ENCODE results near the gene MAGI1. TPM values are rescaled to one million over a fixed set of nuclear protein-coding genes. Genes with fewer than 3 reads are reported as not detected.
A peak's percentile ranks its signal among the peaks of the same experiment; 100 is the strongest.

The MAGI1 gene
- total RNA-seq, 3 donors from 2014 or later = 22.1 to 94.4 (median 70.5) TPM

DNA sequence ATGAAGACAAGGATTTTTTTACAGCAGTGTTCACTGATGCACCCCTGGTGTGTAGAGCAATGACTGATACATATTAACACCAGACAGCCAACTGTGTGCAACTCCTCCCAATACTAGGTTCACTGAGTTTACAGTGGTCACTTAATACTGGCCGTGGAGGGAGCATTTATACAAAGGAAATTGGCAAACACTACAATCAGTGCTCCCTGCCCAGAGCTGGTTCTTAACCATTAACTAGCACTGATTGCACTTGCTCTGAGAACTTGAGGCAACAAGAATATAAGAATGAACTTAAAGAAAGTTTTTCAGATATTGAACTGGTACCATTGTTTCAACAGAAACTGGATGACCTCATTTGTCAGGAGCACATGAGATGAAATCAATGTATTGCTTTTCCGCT, 110.6 kb downstream of the MAGI1 start:
- Histone ChIP-seq H3K36me3 (no peaks in the 10 kb centered on the region), H3K27ac (peak overlapping the region in 1 of 2 donors; percentile 5), H3K4me1 (peaks cover 0 to 25% of the 10 kb centered on the region in 2 donors), H3K9me3 (no peaks in the 10 kb centered on the region), H3K27me3 (no peaks in the 10 kb centered on the region), H3K4me3 (no peak overlapping the region)
- intact Hi-C loops (cut with DNase I; ENCODE audit: low total_unique reads) = no loop called here
- TF ChIP-seq CTCF (IDR thresholded peaks at IDR 0.05) = no peak
- TF ChIP-seq POLR2A (IDR thresholded peaks at IDR 0.05) = no peak
- no peak for TF ChIP-seq POLR2AphosphoS5 (IDR thresholded peaks at IDR 0.05)
- DNase-seq (ENCODE audit: low spot score in 2 of 2) = no peak

DNA sequence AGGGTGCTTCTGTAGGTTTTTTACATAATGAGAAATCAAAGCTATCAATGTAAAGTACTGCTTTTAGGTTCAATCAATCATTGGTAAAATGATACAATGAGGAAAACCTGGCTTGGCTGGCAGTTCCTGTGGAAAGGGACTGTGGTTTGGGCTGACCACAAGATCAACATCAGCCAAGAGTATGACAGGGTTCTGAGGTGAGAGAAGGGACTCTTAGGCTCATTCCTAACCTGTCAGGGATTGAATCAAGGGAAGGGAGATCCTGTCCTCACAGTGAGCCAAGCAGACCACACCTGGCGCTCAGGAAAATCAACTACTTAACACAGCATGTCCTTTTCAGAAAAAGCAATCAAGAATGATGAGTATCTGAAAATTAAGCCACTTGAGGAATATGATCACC, 111.1 kb downstream of the MAGI1 start:
- Histone ChIP-seq H3K27ac (peak overlapping the region in 1 of 2 donors; percentile 46), H3K36me3 (no peaks in the 10 kb centered on the region), H3K4me3 (no peak overlapping the region), H3K27me3 (no peaks in the 10 kb centered on the region), H3K9me3 (no peaks in the 10 kb centered on the region), H3K4me1 (peaks cover 0 to 25% of the 10 kb centered on the region in 2 donors)
- DNase-seq (ENCODE audit: low spot score in 2 of 2) = peak in 1 of 2 donors; percentile 35
- intact Hi-C loops (cut with DNase I; ENCODE audit: low total_unique reads) = no loop called here
- no peak for TF ChIP-seq CTCF (IDR thresholded peaks at IDR 0.05)
- no peak for TF ChIP-seq POLR2A (IDR thresholded peaks at IDR 0.05)
- TF ChIP-seq POLR2AphosphoS5 (IDR thresholded peaks at IDR 0.05) = no peak

GRCh38 chr3:65925254-65925954, 113.3 kb downstream of the MAGI1 start:
- intact Hi-C loops (cut with DNase I; ENCODE audit: low total_unique reads) = no loop called here
- TF ChIP-seq POLR2AphosphoS5 (IDR thresholded peaks at IDR 0.05) = peak in 1 of 3 donors; percentile 38
- no peak for TF ChIP-seq POLR2A (IDR thresholded peaks at IDR 0.05)
- no peaks in the 10 kb centered on the region for H3K9me3 ChIP-seq
- peaks cover 0 to 25% of the 10 kb centered on the region in 2 donors for H3K4me1 ChIP-seq
- DNase-seq (ENCODE audit: low spot score in 2 of 2) = peak in 1 of 2 donors; percentile 41
- H3K4me3 ChIP-seq = no peak overlapping the region
- no peaks in the 10 kb centered on the region for H3K36me3 ChIP-seq
- peak overlapping the region; percentile 84 to 85 for H3K27ac ChIP-seq
- no peaks in the 10 kb centered on the region for H3K27me3 ChIP-seq

- intact Hi-C loops (cut with DNase I; ENCODE audit: low total_unique reads) = no loop called here
Measured at GRCh38 chr3:65924762-65925161, 114.0 kb downstream of the MAGI1 start.

DNA sequence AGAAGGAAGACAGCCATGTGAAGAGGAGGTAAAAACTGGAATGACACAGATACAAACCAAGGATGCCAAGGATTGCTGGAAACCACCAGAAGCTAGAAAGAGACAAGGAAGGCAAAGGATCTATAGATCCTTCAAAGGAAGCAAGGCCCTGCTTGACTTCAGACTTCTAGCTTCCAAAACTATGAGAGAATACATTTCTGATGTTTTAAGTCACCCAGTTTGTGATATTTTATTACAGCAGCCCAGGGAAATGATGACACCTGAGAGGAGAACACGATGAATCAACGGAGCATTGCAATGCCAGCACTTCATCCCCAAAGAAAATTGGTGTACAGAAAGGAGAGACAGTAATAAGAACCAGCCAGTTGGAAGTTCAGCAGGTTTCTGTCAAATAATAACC, 116.3 kb downstream of the MAGI1 start:
- intact Hi-C loops (cut with DNase I; ENCODE audit: low total_unique reads) = no loop called here
- TF ChIP-seq CTCF (IDR thresholded peaks at IDR 0.05) = no peak
- TF ChIP-seq POLR2A (IDR thresholded peaks at IDR 0.05) = no peak
- no peak for TF ChIP-seq POLR2AphosphoS5 (IDR thresholded peaks at IDR 0.05)
- peaks cover 0 to 12% of the 10 kb centered on the region in 2 donors for H3K4me1 ChIP-seq

More at GRCh38 chr3:65924762-65925161, 114.0 kb downstream of the MAGI1 start:
- Histone ChIP-seq H3K27ac (peak overlapping the region; percentile 80 to 84), H3K4me1 (peaks cover 0 to 25% of the 10 kb centered on the region in 2 donors), H3K36me3 (no peaks in the 10 kb centered on the region), H3K27me3 (no peaks in the 10 kb centered on the region), H3K4me3 (no peak overlapping the region), H3K9me3 (no peaks in the 10 kb centered on the region)
- DNase-seq (ENCODE audit: low spot score in 2 of 2) = no peak
- no peak for TF ChIP-seq CTCF (IDR thresholded peaks at IDR 0.05)

More for the DNA sequence above, 116.3 kb downstream of the MAGI1 start:
- H3K36me3 ChIP-seq = no peaks in the 10 kb centered on the region
- peak overlapping the region in 1 of 2 donors; percentile 10 for H3K27ac ChIP-seq
- no peaks in the 10 kb centered on the region for H3K27me3 ChIP-seq
- no peak for DNase-seq (ENCODE audit: low spot score in 2 of 2)
- H3K9me3 ChIP-seq = peaks cover 1 to 3% of the 10 kb centered on the region in 2 donors
- no peak overlapping the region for H3K4me3 ChIP-seq

Data from breast epithelium (tissue), 4 donors.